Forelimb muscle (tissue), 1 donor: Measurements from ENCODE around the gene SNAI1. TPM values are rescaled to one million over a fixed set of nuclear protein-coding genes. Genes with fewer than 3 reads are reported as not detected.
"Not testable (repeated sequence)": the region's sequence is repeated elsewhere in the genome, so short reads cannot be mapped to it uniquely, and the experiment has no call there.

Source experiments
- DNase-seq: peaks from one replicate; pipeline ENCODE4 v3.0.0-alpha.2; 2013; ENCODE audit warnings: low read depth
- polyA plus RNA-seq: library from polyadenylated mRNA; unstranded; fragments of 120-200 nt; gene quantifications from one replicate; pipeline ENCODE4 v1.2.1, GENCODE V29; 2013; ENCODE audit not compliant: insufficient read length

The SNAI1 gene
- 10.7 TPM for polyA plus RNA-seq

- DNase-seq: peak; percentile 65
These were observed at the start of gene SNAI1 for GRCh38 chr20:49982346-49983122. TSS of gene SNAI1 (plus strand) at chr20:49982980. CDS start at chr20:49983060, 80 bp downstream.

GRCh38 chr20:49935746-49936152, 47.0 kb upstream of the SNAI1 start:
- no peak for DNase-seq

- DNase-seq: peak; percentile 82
These were observed 46.4 kb upstream of the SNAI1 start, which contains the start of gene RNF114 for GRCh38 chr20:49936153-49937026. TSS of gene RNF114 (plus strand) at chr20:49936397. CDS start at chr20:49936413, 16 bp downstream.

GRCh38 chr20:49937027-49937929, 45.5 kb upstream of the SNAI1 start:
- DNase-seq: no peak

- peak; percentile 50 for DNase-seq
These were observed 44.3 kb upstream of the SNAI1 start for GRCh38 chr20:49938173-49939163.

- no peak for DNase-seq
These were observed 41.3 kb upstream of the SNAI1 start for GRCh38 chr20:49941456-49941855.

GRCh38 chr20:49942303-49942702, 40.5 kb upstream of the SNAI1 start:
- no peak for DNase-seq

GRCh38 chr20:49942942-49943341, 39.8 kb upstream of the SNAI1 start:
- no peak for DNase-seq

- DNase-seq: no peak
These were observed 37.5 kb upstream of the SNAI1 start for GRCh38 chr20:49945306-49945700.

GRCh38 chr20:49945701-49946477, 36.9 kb upstream of the SNAI1 start:
- no peak for DNase-seq

GRCh38 chr20:49948178-49948577, 34.6 kb upstream of the SNAI1 start:
- DNase-seq: no peak

GRCh38 chr20:49948809-49949507, 33.8 kb upstream of the SNAI1 start:
- DNase-seq: no peak

GRCh38 chr20:49951151-49951550, 31.6 kb upstream of the SNAI1 start:
- no peak for DNase-seq

- no peak for DNase-seq
These were observed 27.6 kb upstream of the SNAI1 start for GRCh38 chr20:49955167-49955566.

GRCh38 chr20:49955830-49956396, 26.9 kb upstream of the SNAI1 start:
- DNase-seq: not testable (repeated sequence)

GRCh38 chr20:49956689-49957088, 26.1 kb upstream of the SNAI1 start:
- no peak for DNase-seq

GRCh38 chr20:49957089-49957938, 25.5 kb upstream of the SNAI1 start:
- not testable (repeated sequence) for DNase-seq
